ENCODE measurements around the gene SCD5. TPM values are rescaled to one million over a fixed set of nuclear protein-coding genes. Genes with fewer than 3 reads are reported as not detected.

SCD5 gene
- total RNA-seq, 1 experiment from 2014 or later, result 24.2 TPM

DNA sequence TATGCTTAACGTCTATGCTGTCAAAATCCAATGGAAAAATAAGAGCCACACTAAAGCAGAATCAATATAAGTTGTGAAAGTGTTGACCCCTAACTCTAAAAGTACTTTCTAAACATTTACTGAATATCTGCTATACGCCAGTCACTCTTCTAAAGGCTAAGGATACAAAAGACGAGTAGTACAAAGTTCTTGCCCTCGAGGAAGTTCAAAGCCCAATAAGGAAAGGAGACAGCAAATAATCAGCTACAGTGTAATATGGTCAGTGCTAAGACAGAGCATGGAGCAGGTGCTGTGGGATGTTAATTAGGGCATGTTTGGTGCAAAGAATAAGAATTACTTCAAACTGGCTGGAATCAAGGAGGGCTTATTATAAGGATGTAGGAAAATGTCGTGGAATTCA, 205.2 kb downstream of the SCD5 start:
- DNase-seq (ENCODE audit: low read depth, low spot score), result no peak
- in situ Hi-C loops (cut with HindIII; ENCODE audit: low pct_unique_long_range_greater_than_20kb, low sequenced_read_pairs), result no loop called here

DNA sequence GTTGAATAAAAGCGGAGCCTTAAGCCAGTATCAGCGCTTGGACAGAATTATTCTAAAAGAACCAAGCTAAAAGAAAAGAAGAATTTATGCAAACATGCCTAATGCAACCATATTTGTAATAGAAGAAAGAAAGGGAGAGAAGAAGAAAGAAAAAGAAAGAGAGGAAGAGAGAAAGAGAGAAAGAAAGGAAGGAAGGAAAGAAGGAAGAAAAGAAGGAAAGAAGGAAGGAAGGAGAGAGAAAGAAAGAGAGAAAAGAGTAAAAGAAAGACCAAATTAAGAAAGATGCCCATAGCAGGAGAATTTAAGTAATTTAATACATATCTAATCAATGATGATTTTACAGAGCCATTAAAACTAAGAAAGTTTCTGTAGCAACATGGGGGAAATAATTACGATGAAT, 206.0 kb downstream of the SCD5 start:
- no peak for DNase-seq (ENCODE audit: low read depth, low spot score)
- in situ Hi-C loops (cut with HindIII; ENCODE audit: low pct_unique_long_range_greater_than_20kb, low sequenced_read_pairs), result no loop called here

DNA sequence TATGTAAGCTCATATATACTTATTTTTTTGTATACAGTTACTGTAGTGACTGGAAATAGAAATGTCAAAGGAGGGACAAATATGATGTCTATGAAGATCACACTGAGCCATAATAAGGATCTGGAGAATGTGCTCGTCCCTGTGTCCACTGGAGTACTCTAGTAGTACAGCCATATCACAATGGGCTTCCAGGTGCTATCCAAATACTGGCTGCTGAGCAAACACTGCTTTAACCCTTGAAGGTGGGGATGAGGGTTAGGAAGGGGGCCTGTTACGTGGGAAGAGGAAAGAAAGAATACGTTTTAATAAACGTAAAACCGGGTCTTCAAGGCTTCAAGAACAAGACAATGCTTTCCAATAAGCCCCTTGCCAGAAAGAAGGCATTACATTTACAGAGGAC, 207.0 kb downstream of the SCD5 start:
- in situ Hi-C loops (cut with HindIII; ENCODE audit: low pct_unique_long_range_greater_than_20kb, low sequenced_read_pairs), result no loop called here

DNA sequence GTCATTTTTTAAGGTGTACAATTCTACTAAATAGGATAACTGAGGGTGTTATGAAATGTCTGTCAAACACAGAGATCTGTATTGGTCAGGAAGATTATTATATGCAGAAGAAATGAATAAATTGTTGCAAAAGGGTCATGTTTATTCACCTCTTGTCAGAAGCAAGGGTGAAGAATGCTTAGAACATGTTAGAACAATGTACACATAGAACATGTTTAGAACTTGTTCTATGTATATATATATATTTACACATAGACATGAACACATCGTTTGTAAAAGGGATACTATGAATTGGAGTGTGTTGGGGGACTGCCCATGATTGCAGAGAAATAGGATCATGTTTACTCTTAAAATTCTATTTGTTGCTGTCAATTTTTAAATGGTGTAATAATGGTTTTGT, 208.8 kb downstream of the SCD5 start:
- DNase-seq (ENCODE audit: low read depth, low spot score), result no peak
- in situ Hi-C loops (cut with HindIII; ENCODE audit: low pct_unique_long_range_greater_than_20kb, low sequenced_read_pairs), result no loop called here

More for the DNA sequence above, 207.0 kb downstream of the SCD5 start:
- no peak for DNase-seq (ENCODE audit: low read depth, low spot score)

DNA sequence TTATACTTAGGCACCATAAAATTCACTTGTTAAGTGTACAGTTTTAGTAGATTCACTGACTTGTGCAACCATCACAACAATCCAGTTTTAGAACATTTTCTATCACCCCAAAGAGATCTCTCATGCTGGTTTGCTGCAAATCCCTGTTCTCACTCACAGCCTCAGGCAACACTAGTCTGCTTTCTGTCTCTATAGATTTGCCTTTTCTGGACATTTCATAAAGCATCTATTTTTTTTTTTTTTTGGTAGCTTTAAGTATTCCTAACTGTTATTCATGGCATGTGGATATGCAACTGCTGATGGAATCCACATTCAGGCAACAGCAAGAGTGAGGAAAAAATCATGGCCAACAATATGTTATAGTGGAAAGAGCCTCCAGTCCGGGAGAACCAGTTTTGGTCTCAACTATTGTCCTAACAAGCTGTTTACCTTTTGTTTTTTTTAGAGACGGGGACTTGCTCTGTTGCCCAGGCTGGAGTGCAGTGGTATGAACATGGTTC, 209.8 kb downstream of the SCD5 start:
- in situ Hi-C loops (cut with HindIII; ENCODE audit: low pct_unique_long_range_greater_than_20kb, low sequenced_read_pairs), result no loop called here
- no peak for DNase-seq (ENCODE audit: low read depth, low spot score)

DNA sequence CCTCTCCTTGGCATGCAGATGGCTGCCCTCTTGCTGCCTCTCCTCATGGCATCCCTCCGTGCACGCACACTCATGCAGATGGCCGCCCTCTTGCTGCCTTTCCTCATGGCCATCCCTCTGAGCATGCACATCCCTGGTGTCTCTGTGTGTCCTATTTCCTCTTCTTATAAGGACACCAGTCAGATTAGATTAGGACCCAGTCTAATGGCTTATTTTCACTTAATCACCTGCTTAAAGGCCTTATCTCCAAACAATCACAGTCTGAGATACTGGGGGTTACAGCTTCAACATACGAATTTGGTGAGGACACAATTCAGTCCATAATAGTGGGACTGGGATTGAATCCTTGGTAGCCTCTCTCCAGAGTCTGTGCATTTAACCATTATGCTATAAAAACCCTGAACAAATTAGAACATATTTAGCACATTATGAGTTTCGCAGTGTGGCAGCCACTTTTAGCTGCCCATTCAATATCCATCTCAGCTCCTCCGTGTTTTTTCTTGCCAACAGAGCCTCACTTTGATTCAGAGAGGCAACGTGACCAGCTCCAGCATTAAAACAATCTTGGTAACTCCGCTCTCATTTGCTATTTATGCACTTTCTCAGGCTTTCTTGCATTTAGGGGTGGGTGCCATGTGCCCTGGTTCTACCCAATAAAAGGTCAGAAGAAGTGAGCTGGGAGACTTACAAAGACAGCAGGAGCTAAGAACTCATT, 210.6 kb downstream of the SCD5 start:
- in situ Hi-C loops (cut with HindIII; ENCODE audit: low pct_unique_long_range_greater_than_20kb, low sequenced_read_pairs), result no loop called here
- no peak for DNase-seq (ENCODE audit: low read depth, low spot score)

DNA sequence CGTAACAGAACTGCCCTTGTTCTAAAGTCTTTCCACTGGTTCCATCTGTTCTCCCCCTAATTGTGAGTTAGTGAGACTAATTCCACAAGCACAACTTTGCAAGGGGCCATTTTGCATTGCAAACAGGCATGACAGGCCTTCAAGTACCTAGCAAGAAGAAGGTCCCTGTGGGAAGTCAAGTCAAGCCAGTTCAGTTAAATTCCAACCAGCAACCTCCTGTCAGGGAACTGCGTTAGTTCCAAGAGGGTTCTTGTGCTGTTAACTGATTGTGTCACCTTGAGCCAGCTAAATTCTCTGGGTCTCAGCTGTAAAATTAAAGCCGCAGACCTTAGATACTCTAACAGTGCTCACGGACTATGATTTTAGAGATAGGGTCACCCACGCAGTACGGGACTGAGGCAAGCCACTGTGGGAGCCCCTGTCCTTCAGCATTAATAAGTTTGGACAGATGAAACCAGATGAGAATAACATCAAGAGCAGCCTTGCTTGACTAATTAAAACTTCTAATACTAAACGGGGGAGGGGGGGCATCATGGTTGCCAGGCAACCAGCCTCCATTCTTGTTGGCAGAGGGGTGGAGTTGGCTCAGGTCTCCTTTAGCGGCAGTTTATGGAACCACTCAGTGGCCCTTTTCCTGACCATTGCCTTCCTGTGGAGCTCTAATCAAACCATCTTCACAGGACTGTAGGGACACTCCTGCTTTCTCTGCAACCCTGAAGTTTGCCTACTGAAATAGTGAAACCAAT, 212.7 kb downstream of the SCD5 start:
- in situ Hi-C loops (cut with HindIII; ENCODE audit: low pct_unique_long_range_greater_than_20kb, low sequenced_read_pairs), result no loop called here
- DNase-seq (ENCODE audit: low read depth, low spot score), result no peak

DNA sequence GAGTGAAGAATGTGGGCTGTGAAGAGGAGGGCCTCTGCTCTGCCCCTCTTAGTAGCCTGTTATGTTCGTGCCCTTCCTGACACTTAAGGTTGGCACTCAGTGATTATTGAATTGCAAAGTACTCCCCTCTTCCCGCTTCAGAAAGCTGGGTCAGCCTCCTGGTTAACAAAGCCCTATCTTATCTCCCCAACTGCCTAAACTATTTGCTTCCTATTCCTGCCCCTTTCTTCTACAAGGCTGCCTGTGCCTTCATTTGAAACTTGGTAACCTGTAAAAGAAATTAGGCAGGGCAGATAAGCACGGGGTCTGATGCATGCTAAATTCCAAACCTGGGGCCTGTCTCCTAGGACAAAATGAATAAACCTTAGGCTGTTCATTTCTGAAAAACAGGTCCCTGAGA, 213.7 kb downstream of the SCD5 start:
- no peak for DNase-seq (ENCODE audit: low read depth, low spot score)
- in situ Hi-C loops (cut with HindIII; ENCODE audit: low pct_unique_long_range_greater_than_20kb, low sequenced_read_pairs), result no loop called here

DNA sequence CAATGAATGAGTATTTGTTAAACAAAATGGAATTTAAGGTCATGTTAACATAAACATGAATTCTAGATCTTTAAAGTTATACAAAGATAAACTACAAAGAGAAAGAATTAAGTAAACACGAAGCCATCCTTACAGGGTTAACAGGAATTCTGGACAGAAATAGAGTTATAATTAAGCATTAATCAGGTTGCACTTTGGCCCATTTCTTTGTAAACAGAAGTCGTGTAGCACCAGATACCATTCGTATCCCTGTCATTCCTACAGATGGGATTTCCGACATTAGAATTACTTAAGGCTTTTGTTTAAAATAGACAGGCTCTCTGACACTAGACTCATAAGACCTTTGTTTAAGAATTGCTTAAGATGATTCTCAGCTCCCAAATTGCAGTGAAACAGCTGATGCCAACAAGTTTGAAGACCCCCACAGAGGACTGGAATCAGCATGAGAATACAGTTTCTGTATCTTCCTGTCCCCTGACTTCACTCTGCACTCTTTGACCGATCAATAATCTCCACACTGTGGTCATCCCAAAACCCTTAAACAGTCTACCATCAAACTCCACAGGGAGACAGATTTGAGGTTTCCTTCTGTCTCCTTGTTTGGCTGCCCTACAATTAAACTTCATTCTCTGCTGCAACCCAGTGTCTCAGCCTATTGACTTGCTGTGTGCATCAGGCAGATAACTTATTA, 214.6 kb downstream of the SCD5 start:
- in situ Hi-C loops (cut with HindIII; ENCODE audit: low pct_unique_long_range_greater_than_20kb, low sequenced_read_pairs), result no loop called here
- DNase-seq (ENCODE audit: low read depth, low spot score), result no peak

DNA sequence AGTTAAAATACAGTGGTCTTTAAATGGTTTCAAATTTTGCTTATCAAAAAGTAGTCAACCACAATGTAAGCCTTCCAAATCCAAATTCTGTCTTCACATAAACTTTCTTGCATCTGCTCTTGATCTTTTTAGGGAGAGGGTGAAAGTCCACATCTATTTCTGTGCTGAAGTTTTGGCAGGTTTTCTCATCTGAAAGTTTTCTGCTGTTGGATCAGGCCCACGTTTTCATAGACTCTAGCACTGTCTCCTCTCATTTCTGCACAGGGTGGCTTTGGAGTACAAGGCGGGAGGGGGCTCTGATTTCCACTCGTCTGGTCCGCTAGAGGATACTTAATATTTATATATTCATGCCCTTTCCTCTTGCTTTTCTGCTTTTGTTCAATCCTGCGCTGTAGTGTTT, 218.7 kb downstream of the SCD5 start:
- in situ Hi-C loops (cut with HindIII; ENCODE audit: low pct_unique_long_range_greater_than_20kb, low sequenced_read_pairs), result no loop called here
- no peak for DNase-seq (ENCODE audit: low read depth, low spot score)

Small RNA genes lying within 50 kb of the gene (small RNA-seq; reads per million reads assigned to genes)
- gene MIR575, result 0 reads per million in 2 experiments

Other genes with a start within 250 kb of the SCD5 start
- 4.5 and 7.0 TPM in 2 replicates for gene TMEM150C, start 236.8 kb downstream of the SCD5 start, total RNA-seq (2014; rRNA removed; shearing (Covaris generic))
- 91.3 and 104 TPM in 2 replicates for gene SEC31A, start 92.4 kb upstream of the SCD5 start, total RNA-seq (2014; rRNA removed; shearing (Covaris generic))
- gene THAP9, start 101.9 kb upstream of the SCD5 start, total RNA-seq (2014; rRNA removed; shearing (Covaris generic)), result 6.5 and 6.9 TPM in 2 replicates
- gene LIN54, start 212.0 kb upstream of the SCD5 start, total RNA-seq (2014; rRNA removed; shearing (Covaris generic)), result 21.2 and 21.4 TPM in 2 replicates
- gene COPS4, start 236.4 kb upstream of the SCD5 start, total RNA-seq (2014; rRNA removed; shearing (Covaris generic)), result 52.8 and 56.7 TPM in 2 replicates